GM23338 (cell line): ENCODE measurements around the gene TENM4. TPM values are rescaled to one million over a fixed set of nuclear protein-coding genes. Genes with fewer than 3 reads are reported as not detected.

Experiments used
- ATAC-seq: fragments of 200-7000 bp; cut with Tn5 transposase; 3 replicates; pipeline ENCODE4 v1.9.1; 2020
- DNase-seq: peaks from one replicate; pipeline ENCODE4 v3.0.0-alpha.2; 2015; ENCODE audit warnings: low spot score
- H2AFZ ChIP-seq: fragments of 200-600 bp; sonication (generic); 2 replicates; pipeline ENCODE4 v1.8.0; 2016; ENCODE audit warnings: antibody characterized with exemption, mild to moderate bottlenecking, moderate library complexity
- H3F3A ChIP-seq: fragments of 200-600 bp; sonication (generic); replicated peaks from 2 replicates; pipeline ENCODE4 v1.8.0; 2017; ENCODE audit warnings: antibody characterized with exemption, mixed run types, low read depth
- H3K27ac ChIP-seq: fragments of 200-600 bp; sonication (generic); 2 replicates; pipeline ENCODE4 v1.6.1; 2016; ENCODE audit warnings: low read depth
- H3K27me3 ChIP-seq: fragments of 200-600 bp; sonication (generic); 2 replicates; pipeline ENCODE4 v1.8.0; 2016; ENCODE audit warnings: mild to moderate bottlenecking, mixed run types, moderate library complexity; ENCODE audit not compliant: insufficient read depth
- H3K36me3 ChIP-seq: fragments of 200-600 bp; sonication (generic); 2 replicates; pipeline ENCODE4 v1.8.0; 2016; ENCODE audit warnings: mild to moderate bottlenecking; ENCODE audit not compliant: insufficient read depth
- H3K4me1 ChIP-seq: fragments of 200-600 bp; sonication (generic); 2 replicates; pipeline ENCODE4 v1.8.0; 2016; ENCODE audit warnings: mild to moderate bottlenecking, moderate library complexity; ENCODE audit not compliant: insufficient read depth
- H3K4me2 ChIP-seq: fragments of 200-600 bp; sonication (generic); 2 replicates; pipeline ENCODE4 v1.7.1; 2017; ENCODE audit warnings: mixed run types
- H3K4me3 ChIP-seq: fragments of 200-600 bp; sonication (generic); 2 replicates; pipeline ENCODE4 v1.6.1; 2016; ENCODE audit warnings: mixed run types
- H3K79me2 ChIP-seq: fragments of 200-600 bp; sonication (generic); replicated peaks from 2 replicates; pipeline ENCODE4 v1.8.0; 2017; ENCODE audit warnings: mild to moderate bottlenecking; ENCODE audit not compliant: insufficient read depth
- H3K9me2 ChIP-seq: fragments of 200-600 bp; sonication (generic); 2 replicates; pipeline ENCODE4 v1.8.0; 2017; ENCODE audit not compliant: insufficient read depth
- H4K20me1 ChIP-seq: fragments of 200-600 bp; sonication (generic); replicated peaks from 2 replicates; pipeline ENCODE4 v1.8.0; 2017; ENCODE audit warnings: mild to moderate bottlenecking; ENCODE audit not compliant: insufficient read depth
- H3K27ac Mint-ChIP-seq: 2 replicates; pipeline ENCODE4 v1.8.0; 2020; ENCODE audit warnings: inconsistent platforms, mild to moderate bottlenecking, moderate library complexity, mixed read lengths
- H3K27me3 Mint-ChIP-seq: 3 replicates; pipeline ENCODE4 v1.8.0; 2022; ENCODE audit warnings: low read depth, mild to moderate bottlenecking, moderate library complexity, mixed read lengths, inconsistent platforms; ENCODE audit not compliant: insufficient read depth, poor library complexity
- H3K36me3 Mint-ChIP-seq: 3 replicates; pipeline ENCODE4 v1.8.0; 2021; ENCODE audit warnings: low read depth, mild to moderate bottlenecking, inconsistent platforms, moderate library complexity, mixed read lengths
- H3K4me1 Mint-ChIP-seq: 3 replicates; pipeline ENCODE4 v1.8.0; 2020; ENCODE audit warnings: mild to moderate bottlenecking, inconsistent platforms, mixed read lengths
- H3K4me3 Mint-ChIP-seq: 3 replicates; pipeline ENCODE4 v1.8.0; 2021; ENCODE audit warnings: moderate library complexity, mild to moderate bottlenecking, inconsistent platforms, mixed read lengths
- H3K9me3 Mint-ChIP-seq: 3 replicates; pipeline ENCODE4 v1.8.0; 2020; ENCODE audit warnings: moderate library complexity, mild to moderate bottlenecking, inconsistent platforms, mixed read lengths
- CREB1 ChIP-seq: fragments of 250-450 bp; sonication (Bioruptor Pico); IDR thresholded peaks from 2 replicates; pipeline ENCODE4 v1.5.0; 2020; ENCODE audit warnings: low read depth, mild to moderate bottlenecking, moderate library complexity
- EZH2phosphoT487 ChIP-seq: fragments of 200-600 bp; sonication (generic); IDR thresholded peaks from one replicate; pipeline ENCODE4 v1.8.1; 2018; ENCODE audit warnings: antibody characterized with exemption; ENCODE audit not compliant: unreplicated experiment
- JUNB ChIP-seq: IDR thresholded peaks from one replicate; pipeline ENCODE4 v1.6.1; 2016; ENCODE audit warnings: antibody characterized with exemption; ENCODE audit not compliant: unreplicated experiment
- NANOG ChIP-seq: IDR thresholded peaks from 2 replicates; pipeline ENCODE4 v1.6.1; 2016; ENCODE audit warnings: antibody characterized with exemption, borderline replicate concordance
- REST ChIP-seq: IDR thresholded peaks from one replicate; pipeline ENCODE4 v1.6.1; 2018; ENCODE audit warnings: antibody characterized with exemption; ENCODE audit not compliant: unreplicated experiment
- STAT1 ChIP-seq: IDR thresholded peaks from one replicate; pipeline ENCODE4 v1.6.1; 2016; ENCODE audit warnings: antibody characterized with exemption; ENCODE audit not compliant: unreplicated experiment
- ZNF114 ChIP-seq: fragments of 250-450 bp; sonication (Bioruptor Pico); IDR thresholded peaks from 2 replicates; pipeline ENCODE4 v1.5.0; 2020; ENCODE audit warnings: mild to moderate bottlenecking, moderate library complexity
- ZNF331 ChIP-seq: fragments of 250-450 bp; sonication (Bioruptor Pico); IDR thresholded peaks from 2 replicates; pipeline ENCODE4 v1.5.0; 2020; ENCODE audit warnings: low read depth, mild to moderate bottlenecking, moderate library complexity
- polyA plus RNA-seq: library from polyadenylated mRNA; unstranded; fragments of >200 nt; fragmentation: Nextera tagmentation; extraction: Ambion mirVana; gene quantifications from 2 replicates; pipeline ENCODE4 v1.2.1, GENCODE V29; 2016
- total RNA-seq: library from RNA; depleted of rRNA; stranded (reverse); fragments of >200 nt; shearing (Covaris generic); gene quantifications from 2 replicates; pipeline ENCODE4 v1.2.3, GENCODE V29; 2014
- TF ChIP-seq, protein P1 (sequence below), 2 experiments: fragments of 200-600 bp in 1 of 2; sonication (generic) in 1 of 2; conservative IDR thresholded peaks; 2 replicates each; pipeline versions ENCODE4 v1.5.1 to v1.6.1; 2016 to 2017; ENCODE audit warnings: antibody characterized with exemption in 2 of 2, low read depth in 2 of 2, mild to moderate bottlenecking in 2 of 2, moderate library complexity in 1 of 2

The TENM4 gene
- total and polyA plus RNA-seq, 2 experiments from 2014 or later: 7.3 TPM

GRCh38 chr11:79404325-79404724 lies 36.5 kb downstream of the TENM4 start:
- no peak for ATAC-seq

DNA sequence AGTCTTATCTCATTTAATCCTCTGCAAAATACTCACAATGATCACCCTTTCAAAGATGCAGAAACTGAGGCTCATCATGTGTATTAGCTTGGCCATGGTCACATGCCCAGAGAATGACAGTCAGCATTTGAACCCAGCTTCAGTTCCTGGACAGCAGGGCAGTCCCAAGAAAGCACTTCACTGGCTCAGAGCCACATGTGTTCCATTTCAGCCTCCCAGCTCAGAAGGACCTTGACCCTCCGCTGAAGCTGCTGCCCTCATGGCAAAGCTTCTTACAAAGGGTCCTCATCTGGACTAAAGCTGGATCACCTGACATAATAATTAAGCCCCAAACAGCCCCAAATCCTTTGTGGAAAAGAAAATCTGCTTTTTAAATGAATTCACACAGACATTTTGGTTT lies 37.0 kb downstream of the TENM4 start:
- no peak overlapping the region for H3K4me3 Mint-ChIP-seq
- H3K27me3 Mint-ChIP-seq: no peaks in the 10 kb centered on the region
- H3F3A ChIP-seq: no peaks in the 10 kb centered on the region
- H3K4me1 Mint-ChIP-seq: peaks cover 8% of the 10 kb centered on the region
- H3K9me3 Mint-ChIP-seq: no peaks in the 10 kb centered on the region; the same call in 2 of the 3 replicates
- no peak overlapping the region for H3K27ac ChIP-seq
- H3K79me2 ChIP-seq: no peaks in the 10 kb centered on the region
- H3K4me2 ChIP-seq: no peak overlapping the region
- no peak for DNase-seq
- no peak overlapping the region for H3K27ac Mint-ChIP-seq
- no peaks in the 10 kb centered on the region for H3K27me3 ChIP-seq
- H3K36me3 Mint-ChIP-seq: no peaks in the 10 kb centered on the region
- H3K36me3 ChIP-seq: no peaks in the 10 kb centered on the region
- no peaks in the 10 kb centered on the region for H3K9me2 ChIP-seq
- H4K20me1 ChIP-seq: no peaks in the 10 kb centered on the region; the same call in 1 of the 2 replicates
- no peaks in the 10 kb centered on the region for H3K4me1 ChIP-seq
- ATAC-seq: no peak
- H2AFZ ChIP-seq: no peak overlapping the region
- H3K4me3 ChIP-seq: no peak overlapping the region
- no peak for TF ChIP-seq ZNF114
- no peak for TF ChIP-seq NANOG
- TF ChIP-seq JUNB: no peak
- TF ChIP-seq STAT1: no peak
- TF ChIP-seq, protein P1, sequence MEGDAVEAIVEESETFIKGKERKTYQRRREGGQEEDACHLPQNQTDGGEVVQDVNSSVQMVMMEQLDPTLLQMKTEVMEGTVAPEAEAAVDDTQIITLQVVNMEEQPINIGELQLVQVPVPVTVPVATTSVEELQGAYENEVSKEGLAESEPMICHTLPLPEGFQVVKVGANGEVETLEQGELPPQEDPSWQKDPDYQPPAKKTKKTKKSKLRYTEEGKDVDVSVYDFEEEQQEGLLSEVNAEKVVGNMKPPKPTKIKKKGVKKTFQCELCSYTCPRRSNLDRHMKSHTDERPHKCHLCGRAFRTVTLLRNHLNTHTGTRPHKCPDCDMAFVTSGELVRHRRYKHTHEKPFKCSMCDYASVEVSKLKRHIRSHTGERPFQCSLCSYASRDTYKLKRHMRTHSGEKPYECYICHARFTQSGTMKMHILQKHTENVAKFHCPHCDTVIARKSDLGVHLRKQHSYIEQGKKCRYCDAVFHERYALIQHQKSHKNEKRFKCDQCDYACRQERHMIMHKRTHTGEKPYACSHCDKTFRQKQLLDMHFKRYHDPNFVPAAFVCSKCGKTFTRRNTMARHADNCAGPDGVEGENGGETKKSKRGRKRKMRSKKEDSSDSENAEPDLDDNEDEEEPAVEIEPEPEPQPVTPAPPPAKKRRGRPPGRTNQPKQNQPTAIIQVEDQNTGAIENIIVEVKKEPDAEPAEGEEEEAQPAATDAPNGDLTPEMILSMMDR (conservative IDR thresholded peaks at IDR 0.05; ENCODE audit: low read depth in 2 of 2): no peak
- no peak for TF ChIP-seq EZH2phosphoT487
- no peak for TF ChIP-seq CREB1

More at GRCh38 chr11:79404325-79404724, 36.5 kb downstream of the TENM4 start:
- Mint-ChIP-seq H3K27ac (no peak overlapping the region), H3K9me3 (no peaks in the 10 kb centered on the region; the same call in 2 of the 3 replicates), H3K4me3 (no peak overlapping the region), H3K4me1 (peaks cover 8% of the 10 kb centered on the region), H3K27me3 (no peaks in the 10 kb centered on the region), H3K36me3 (no peaks in the 10 kb centered on the region)
- Histone ChIP-seq H3K27ac (no peak overlapping the region), H3K27me3 (no peaks in the 10 kb centered on the region), H3K9me2 (no peaks in the 10 kb centered on the region), H3K4me1 (no peaks in the 10 kb centered on the region), H3K4me2 (no peak overlapping the region), H3K4me3 (no peak overlapping the region), H4K20me1 (no peaks in the 10 kb centered on the region; the same call in 1 of the 2 replicates), H2AFZ (no peak overlapping the region), H3K79me2 (no peaks in the 10 kb centered on the region), H3K36me3 (no peaks in the 10 kb centered on the region), H3F3A (no peaks in the 10 kb centered on the region)
- no peak for DNase-seq
- TF ChIP-seq ZNF114: no peak
- TF ChIP-seq JUNB: no peak
- no peak for TF ChIP-seq NANOG
- TF ChIP-seq REST: no peak
- TF ChIP-seq ZNF331 (CRISPR knock-in tag): no peak
- TF ChIP-seq, protein P1 (conservative IDR thresholded peaks at IDR 0.05; ENCODE audit: low read depth in 2 of 2): no peak
